Neuronal stem cell (in vitro differentiated cells): Measurements from ENCODE around the gene ABCB11.

Source experiments
- DNase-seq: peaks from one replicate; pipeline ENCODE4 v3.0.0-alpha.2; 2013; ENCODE audit warnings: low spot score
- H2AFZ ChIP-seq: one replicate; pipeline ENCODE4 v1.6.1; 2013; ENCODE audit warnings: mild to moderate bottlenecking, low read length, inconsistent platforms
- H2AK5ac ChIP-seq: 2 replicates; pipeline ENCODE4 v1.6.1; 2013; ENCODE audit warnings: low read depth, mild to moderate bottlenecking, inconsistent platforms, low read length, moderate library complexity, mixed read lengths
- H2BK120ac ChIP-seq: 2 replicates; pipeline ENCODE4 v1.6.1; 2013; ENCODE audit warnings: low read depth, mild to moderate bottlenecking, inconsistent platforms, low read length, moderate library complexity, mixed read lengths
- H2BK12ac ChIP-seq: one replicate; pipeline ENCODE4 v1.6.1; 2013; ENCODE audit warnings: low read length, inconsistent platforms
- H2BK15ac ChIP-seq: 2 replicates; pipeline ENCODE4 v1.6.1; 2013; ENCODE audit warnings: mild to moderate bottlenecking, low read length, inconsistent platforms, mixed read lengths
- H2BK5ac ChIP-seq: one replicate; pipeline ENCODE4 v1.6.1; 2013; ENCODE audit warnings: inconsistent platforms, mild to moderate bottlenecking, low read length, moderate library complexity
- H3K14ac ChIP-seq: one replicate; pipeline ENCODE4 v1.6.1; 2013; ENCODE audit warnings: low read length, inconsistent platforms
- H3K18ac ChIP-seq: 2 replicates; pipeline ENCODE4 v1.6.1; 2013; ENCODE audit warnings: low read length, inconsistent platforms
- H3K23ac ChIP-seq: 2 replicates; pipeline ENCODE4 v1.6.1; 2013; ENCODE audit warnings: low read depth, mild to moderate bottlenecking, mixed read lengths, low read length, inconsistent platforms; ENCODE audit not compliant: poor library complexity
- H3K27ac ChIP-seq: replicated peaks from 3 replicates; pipeline ENCODE4 v1.5.1; 2013; ENCODE audit warnings: low read length, inconsistent platforms
- H3K27me3 ChIP-seq, 3 experiments: 2 replicates each; pipeline ENCODE4 v1.6.1; 2013; ENCODE audit warnings: low read length in 3 of 3, mild to moderate bottlenecking in 2 of 3, inconsistent platforms in 1 of 3, low read depth in 1 of 3, mixed read lengths in 1 of 3, moderate library complexity in 1 of 3; ENCODE audit not compliant: control insufficient read depth in 3 of 3, insufficient read depth in 3 of 3
- H3K36me3 ChIP-seq, 2 donors: replicated peaks in 1 of 2; 2 replicates each; pipeline ENCODE4 v1.6.1; 2013; ENCODE audit warnings: low read length in 2 of 2; ENCODE audit not compliant: control insufficient read depth in 2 of 2, insufficient read depth in 2 of 2
- H3K4ac ChIP-seq: 2 replicates; pipeline ENCODE4 v1.6.1; 2013; ENCODE audit warnings: inconsistent platforms, mild to moderate bottlenecking, low read length, moderate library complexity
- H3K4me1 ChIP-seq, 2 donors: 1 replicate in 1 of 2; 2 replicates in 1 of 2; pipeline ENCODE4 v1.6.1; 2013; ENCODE audit warnings: low read length in 2 of 2, low read depth in 1 of 2; ENCODE audit not compliant: control insufficient read depth in 2 of 2, insufficient read depth in 1 of 2
- H3K4me2 ChIP-seq: one replicate; pipeline ENCODE4 v1.6.1; 2013; ENCODE audit warnings: mild to moderate bottlenecking, low read length, inconsistent platforms; ENCODE audit not compliant: insufficient read depth, poor library complexity, severe bottlenecking
- H3K4me3 ChIP-seq, 2 donors: 2 replicates each; pipeline ENCODE4 v1.5.1; 2013; ENCODE audit warnings: low read length in 2 of 2, mild to moderate bottlenecking in 2 of 2, inconsistent platforms in 1 of 2, moderate library complexity in 1 of 2
- H3K79me1 ChIP-seq: one replicate; pipeline ENCODE4 v1.6.1; 2013; ENCODE audit warnings: low read depth, mild to moderate bottlenecking, inconsistent platforms, low read length, moderate library complexity
- H3K9ac ChIP-seq: one replicate; pipeline ENCODE4 v1.6.1; 2013; ENCODE audit warnings: mild to moderate bottlenecking, low read depth, low read length, inconsistent platforms; ENCODE audit not compliant: poor library complexity
- H3K9me3 ChIP-seq, 2 donors: replicated peaks in 1 of 2; 2 replicates each; pipeline versions ENCODE3 to v1.6.1; 2013; ENCODE audit warnings: low read length in 2 of 2, mild to moderate bottlenecking in 2 of 2, inconsistent platforms in 1 of 2, low read depth in 1 of 2, mixed read lengths in 1 of 2, moderate library complexity in 1 of 2; ENCODE audit not compliant: control insufficient read depth in 2 of 2, insufficient read depth in 1 of 2
- H4K8ac ChIP-seq: one replicate; pipeline ENCODE4 v1.6.1; 2013; ENCODE audit warnings: low read depth, mild to moderate bottlenecking, inconsistent platforms, low read length, moderate library complexity
- H4K91ac ChIP-seq: one replicate; pipeline ENCODE4 v1.6.1; 2013; ENCODE audit warnings: low read length, low read depth, mild to moderate bottlenecking, inconsistent platforms; ENCODE audit not compliant: poor library complexity
- WGBS, 2 donors: extraction: QIAGEN DNeasy Blood & Tissue Kit; methylation state at CpG; one replicate each; pipeline ENCODE4 v1.1.7; 2013; ENCODE audit warnings: missing lambda C conversion rate in 2 of 2, mixed read lengths in 1 of 2; ENCODE audit not compliant: insufficient read length in 2 of 2, insufficient replicate concordance in 1 of 2; ENCODE audit errors: extremely low coverage in 2 of 2; 5-methylcytosine and 5-hydroxymethylcytosine counted together

The ABCB11 gene

DNA sequence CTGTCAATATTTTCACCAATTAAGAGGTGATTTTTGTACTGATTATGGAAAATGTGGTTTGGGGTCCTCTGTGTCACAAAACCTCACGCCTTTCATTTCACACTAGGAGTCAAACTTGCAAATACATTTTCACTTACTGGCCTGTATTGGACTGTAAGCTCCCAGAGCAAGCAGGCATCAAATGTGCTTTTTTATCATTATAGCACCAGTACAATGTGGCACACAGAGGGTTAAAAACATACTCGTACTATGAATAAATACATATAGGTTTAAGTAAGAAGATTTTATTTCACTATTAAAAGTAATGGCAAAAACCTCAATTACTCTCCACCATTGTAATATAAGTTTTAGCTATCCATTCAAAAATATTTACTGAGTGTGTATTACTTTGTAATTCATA lies 56.7 kb downstream of the ABCB11 start:
- no peak for DNase-seq
- Histone ChIP-seq H3K4me3 (no peak overlapping the region), H3K4ac (no peak overlapping the region), H3K14ac (no peak overlapping the region), H3K27ac (no peak overlapping the region), H3K36me3 (no peaks in the 10 kb centered on the region), H2BK5ac (no peak overlapping the region), H3K4me2 (no peak overlapping the region), H4K8ac (no peak overlapping the region), H2AK5ac (no peak overlapping the region), H2BK12ac (no peak overlapping the region), H3K79me1 (no peaks in the 10 kb centered on the region), H3K4me1 (peaks cover 0 to 7% of the 10 kb centered on the region in 2 donors), H3K18ac (no peak overlapping the region), H2BK120ac (no peak overlapping the region), H3K27me3 (no peaks in the 10 kb centered on the region), H3K23ac (no peak overlapping the region), H3K9me3 (peaks cover 0 to 2% of the 10 kb centered on the region in 2 donors), H2AFZ (no peak overlapping the region), H4K91ac (no peak overlapping the region), H2BK15ac (no peak overlapping the region), H3K9ac (no peak overlapping the region)
- WGBS, 2 donors: no CpG with 5 or more reads among the region's 2 CpGs

DNA sequence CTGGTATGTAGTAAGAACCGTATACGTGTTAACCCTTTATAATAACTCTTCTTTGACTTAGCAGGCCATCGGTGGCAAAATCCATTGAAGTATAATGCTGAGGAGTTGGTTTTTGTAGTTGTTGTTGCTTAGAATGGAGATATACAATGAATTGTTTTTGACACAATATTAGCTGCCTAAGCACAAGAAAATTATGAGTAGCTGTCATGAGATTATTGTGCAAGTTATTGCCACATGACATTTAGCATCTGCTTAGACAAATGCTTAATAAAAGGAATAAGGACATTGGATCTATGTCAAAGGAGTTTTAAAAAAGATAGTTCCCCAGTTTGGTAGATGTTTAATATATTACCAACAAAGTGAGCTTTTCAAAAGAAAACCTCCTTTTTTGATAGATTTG lies 59.9 kb downstream of the ABCB11 start:
- H3K4me3 ChIP-seq: no peak overlapping the region
- no peak overlapping the region for H4K91ac ChIP-seq
- H3K18ac ChIP-seq: no peak overlapping the region
- H2BK120ac ChIP-seq: no peak overlapping the region
- WGBS, 2 donors: no CpG with 5 or more reads among the region's 3 CpGs
- H2BK15ac ChIP-seq: no peak overlapping the region
- no peak overlapping the region for H3K4ac ChIP-seq
- peaks cover 0 to 4% (median 0%) of the 10 kb centered on the region in 3 experiments for H3K27me3 ChIP-seq
- H3K9me3 ChIP-seq: peaks cover 0 to 2% of the 10 kb centered on the region in 2 donors
- H2AFZ ChIP-seq: no peak overlapping the region
- H3K4me1 ChIP-seq: peaks cover 0 to 2% of the 10 kb centered on the region in 2 donors
- DNase-seq: no peak
- no peak overlapping the region for H4K8ac ChIP-seq
- no peak overlapping the region for H2AK5ac ChIP-seq
- no peak overlapping the region for H2BK12ac ChIP-seq
- H3K4me2 ChIP-seq: no peak overlapping the region
- no peak overlapping the region for H3K23ac ChIP-seq
- no peak overlapping the region for H3K27ac ChIP-seq
- H3K79me1 ChIP-seq: no peaks in the 10 kb centered on the region
- H3K14ac ChIP-seq: no peak overlapping the region
- no peaks in the 10 kb centered on the region for H3K36me3 ChIP-seq
- no peak overlapping the region for H2BK5ac ChIP-seq
- H3K9ac ChIP-seq: no peak overlapping the region

DNA sequence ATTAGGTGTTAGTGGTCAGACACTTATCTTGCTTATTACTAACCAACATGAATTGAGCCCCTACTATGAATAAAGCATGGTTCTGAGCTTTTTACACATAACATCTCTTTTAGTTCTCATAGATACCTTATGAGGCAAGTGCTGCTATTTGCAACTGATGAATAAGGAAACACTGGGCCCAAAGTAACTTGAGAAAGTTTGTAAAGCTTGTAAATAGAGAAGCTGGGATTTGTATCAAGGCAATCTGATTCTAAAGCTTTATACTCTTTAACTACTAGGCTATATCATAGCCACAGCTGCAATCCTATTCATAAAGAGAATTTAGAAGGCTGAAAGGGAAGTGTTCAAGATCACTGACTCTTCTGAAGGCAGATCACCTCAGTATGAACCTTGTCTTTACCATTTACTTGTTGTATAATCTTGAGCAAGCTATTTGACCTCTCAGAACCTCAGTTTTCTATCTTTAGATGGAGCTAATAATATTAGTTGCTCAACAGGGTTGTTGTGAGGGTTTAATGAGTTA lies 60.4 kb downstream of the ABCB11 start:
- H3K14ac ChIP-seq: no peak overlapping the region
- H2AK5ac ChIP-seq: no peak overlapping the region

DNA sequence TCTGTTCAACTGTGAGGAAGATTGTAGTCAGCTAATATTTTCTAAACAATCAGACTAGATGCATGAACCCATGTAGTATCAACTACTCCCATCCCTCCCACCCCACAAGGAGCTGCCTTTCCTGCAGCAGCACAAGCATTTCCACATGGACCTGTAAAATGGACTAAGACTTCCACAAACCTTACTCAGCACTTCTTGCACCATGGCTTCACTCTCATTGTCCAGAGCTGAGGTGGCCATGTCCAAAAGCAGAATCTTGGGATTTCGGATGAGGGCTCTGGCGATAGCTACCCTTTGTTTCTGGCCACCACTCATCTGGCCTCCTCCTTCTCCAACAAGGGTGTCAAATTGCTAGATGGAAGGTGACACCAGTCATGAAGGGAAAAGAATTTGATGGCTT lies 61.3 kb downstream of the ABCB11 start:
- Histone ChIP-seq H3K9me3 (peaks cover 0 to 2% of the 10 kb centered on the region in 2 donors), H2BK15ac (no peak overlapping the region), H3K79me1 (no peaks in the 10 kb centered on the region), H2BK12ac (no peak overlapping the region), H3K4me3 (no peak overlapping the region), H4K91ac (no peak overlapping the region), H3K4me2 (no peak overlapping the region), H3K18ac (no peak overlapping the region), H2BK5ac (no peak overlapping the region), H4K8ac (no peak overlapping the region), H3K27ac (no peak overlapping the region), H3K4ac (no peak overlapping the region), H3K14ac (no peak overlapping the region), H3K27me3 (peaks cover 0 to 16% (median 0%) of the 10 kb centered on the region in 3 experiments), H2BK120ac (no peak overlapping the region), H3K4me1 (no peaks in the 10 kb centered on the region), H2AK5ac (no peak overlapping the region), H3K9ac (no peak overlapping the region), H2AFZ (no peak overlapping the region), H3K23ac (no peak overlapping the region), H3K36me3 (no peaks in the 10 kb centered on the region)
- no CpG with 5 or more reads among the region's 2 CpGs for WGBS, 2 donors
- DNase-seq: no peak

More for the DNA sequence above, 60.4 kb downstream of the ABCB11 start:
- Histone ChIP-seq H3K18ac (no peak overlapping the region), H2BK120ac (no peak overlapping the region), H4K91ac (no peak overlapping the region), H2BK12ac (no peak overlapping the region), H3K9ac (no peak overlapping the region), H3K4me2 (no peak overlapping the region), H3K4ac (no peak overlapping the region), H3K23ac (no peak overlapping the region), H3K79me1 (no peaks in the 10 kb centered on the region), H3K4me1 (no peaks in the 10 kb centered on the region), H2BK5ac (no peak overlapping the region), H3K36me3 (no peaks in the 10 kb centered on the region), H3K27me3 (peaks cover 0 to 9% (median 0%) of the 10 kb centered on the region in 3 experiments), H3K9me3 (peaks cover 0 to 2% of the 10 kb centered on the region in 2 donors), H4K8ac (no peak overlapping the region), H3K4me3 (no peak overlapping the region), H2AFZ (no peak overlapping the region), H3K27ac (no peak overlapping the region), H2BK15ac (no peak overlapping the region)
- DNase-seq: no peak
